Fibroblast of pulmonary artery (primary cell): ENCODE data around the gene SH3BGR.
"Not testable (repeated sequence)": the region's sequence is repeated elsewhere in the genome, so short reads cannot be mapped to it uniquely, and the experiment has no call there.

ENCODE experiments used
- DNase-seq: peaks from one replicate; pipeline ENCODE4 v3.0.0-alpha.2; 2010; ENCODE audit warnings: low read depth
- H3K4me3 ChIP-seq: replicated peaks from 2 replicates; pipeline ENCODE4 v1.5.1; 2011; ENCODE audit warnings: low read depth, mild to moderate bottlenecking, control low read depth, low read length, moderate library complexity
- TF ChIP-seq, protein P1 (sequence below): IDR thresholded peaks from 2 replicates; pipeline ENCODE4 v1.5.1; 2011; ENCODE audit warnings: mild to moderate bottlenecking, control low read depth, low read length, inconsistent platforms; ENCODE audit errors: missing control alignments

Gene SH3BGR

DNA sequence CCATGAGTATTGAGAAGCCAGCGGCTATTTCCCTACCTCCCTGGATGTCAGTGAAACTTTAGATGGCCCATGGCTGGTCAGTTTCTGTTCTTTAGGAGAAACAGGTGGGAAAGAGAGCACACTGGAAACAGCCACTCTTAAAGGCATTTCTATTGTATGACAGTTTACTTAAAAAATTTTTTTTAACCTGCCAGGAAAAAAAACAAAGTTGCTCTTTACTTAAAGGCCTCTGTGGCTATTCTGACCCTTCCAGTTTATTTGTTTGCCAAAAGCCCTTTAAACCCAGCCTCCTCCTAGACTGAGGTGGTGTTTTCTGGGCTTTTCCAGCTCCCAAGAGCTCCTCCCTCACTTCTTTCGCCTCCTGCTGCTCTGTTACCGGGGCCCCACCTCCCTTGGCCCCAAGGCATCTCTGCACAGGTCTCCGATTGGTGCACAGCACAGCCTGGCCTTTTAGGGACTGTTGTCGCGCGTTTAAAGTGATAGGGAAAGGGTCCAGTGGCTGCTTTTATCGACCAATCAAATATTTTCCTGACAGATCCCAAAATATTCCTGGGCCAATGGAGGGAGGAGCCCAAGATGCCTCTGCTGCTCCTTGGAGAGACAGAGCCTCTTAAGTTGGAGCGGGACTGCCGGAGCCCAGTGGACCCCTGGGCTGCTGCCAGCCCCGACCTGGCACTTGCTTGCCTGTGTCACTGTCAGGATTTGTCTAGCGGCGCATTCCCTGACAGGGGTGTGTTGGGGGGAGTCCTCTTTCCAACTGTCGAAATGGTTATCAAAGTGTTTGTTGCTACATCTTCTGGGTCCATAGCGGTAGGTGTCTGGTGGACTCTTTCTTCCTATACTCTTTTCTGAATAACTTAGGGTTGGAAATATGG is at the start of gene SH3BGR:
SH3BGR (plus strand) TSS at position 639 of the 875 bp plus-strand sequence; CDS start at position 766, 127 bp downstream.
- H3K4me3 ChIP-seq = peak within 1 kb of the TSS; percentile 38
- DNase-seq = peak; percentile 40
- TF ChIP-seq, protein P1, sequence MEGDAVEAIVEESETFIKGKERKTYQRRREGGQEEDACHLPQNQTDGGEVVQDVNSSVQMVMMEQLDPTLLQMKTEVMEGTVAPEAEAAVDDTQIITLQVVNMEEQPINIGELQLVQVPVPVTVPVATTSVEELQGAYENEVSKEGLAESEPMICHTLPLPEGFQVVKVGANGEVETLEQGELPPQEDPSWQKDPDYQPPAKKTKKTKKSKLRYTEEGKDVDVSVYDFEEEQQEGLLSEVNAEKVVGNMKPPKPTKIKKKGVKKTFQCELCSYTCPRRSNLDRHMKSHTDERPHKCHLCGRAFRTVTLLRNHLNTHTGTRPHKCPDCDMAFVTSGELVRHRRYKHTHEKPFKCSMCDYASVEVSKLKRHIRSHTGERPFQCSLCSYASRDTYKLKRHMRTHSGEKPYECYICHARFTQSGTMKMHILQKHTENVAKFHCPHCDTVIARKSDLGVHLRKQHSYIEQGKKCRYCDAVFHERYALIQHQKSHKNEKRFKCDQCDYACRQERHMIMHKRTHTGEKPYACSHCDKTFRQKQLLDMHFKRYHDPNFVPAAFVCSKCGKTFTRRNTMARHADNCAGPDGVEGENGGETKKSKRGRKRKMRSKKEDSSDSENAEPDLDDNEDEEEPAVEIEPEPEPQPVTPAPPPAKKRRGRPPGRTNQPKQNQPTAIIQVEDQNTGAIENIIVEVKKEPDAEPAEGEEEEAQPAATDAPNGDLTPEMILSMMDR = no peak

DNA sequence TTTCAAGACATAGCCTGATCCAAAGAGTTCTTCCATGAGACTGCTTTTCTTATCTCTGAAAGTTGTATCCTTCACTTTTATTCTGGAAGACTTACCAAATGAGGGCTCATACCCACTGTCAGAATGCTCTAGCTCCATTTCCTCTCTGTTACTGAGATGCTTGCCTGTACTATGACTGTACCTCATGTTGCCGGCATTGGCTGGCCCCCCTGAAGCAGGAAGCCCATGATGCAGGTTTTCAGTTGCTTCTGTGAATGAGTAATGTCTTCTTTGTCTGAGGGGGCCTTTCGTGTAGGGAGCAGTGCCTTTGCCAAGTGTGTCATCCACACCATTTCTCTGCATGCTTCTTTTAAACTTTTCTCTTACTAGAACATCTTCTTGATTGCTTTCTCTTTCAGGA is 45.7 kb upstream of the SH3BGR start:
- TF ChIP-seq, protein P1 = no peak
- no peak for DNase-seq
- H3K4me3 ChIP-seq = no peak overlapping the region

DNA sequence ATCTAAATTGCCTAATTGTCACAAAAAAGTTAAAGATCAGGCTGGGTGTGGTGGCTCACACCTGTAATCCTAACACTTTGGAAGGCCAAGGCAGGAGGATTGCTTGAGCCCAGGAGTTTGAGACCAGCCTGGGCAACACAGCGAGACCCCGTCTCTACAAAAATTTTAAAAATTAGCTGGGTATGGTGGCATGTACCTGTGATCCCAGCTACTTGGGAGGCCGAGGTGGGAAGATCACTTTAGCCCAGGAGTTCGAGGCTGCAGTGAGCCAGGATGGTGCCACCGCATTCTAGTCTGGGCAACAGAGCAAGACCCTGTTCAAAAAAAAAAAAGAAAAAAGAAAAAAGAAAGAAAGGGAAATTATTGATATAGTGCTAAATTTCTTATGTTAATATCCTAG is 32.6 kb upstream of the SH3BGR start:
- not testable (repeated sequence) for H3K4me3 ChIP-seq, DNase-seq

DNA sequence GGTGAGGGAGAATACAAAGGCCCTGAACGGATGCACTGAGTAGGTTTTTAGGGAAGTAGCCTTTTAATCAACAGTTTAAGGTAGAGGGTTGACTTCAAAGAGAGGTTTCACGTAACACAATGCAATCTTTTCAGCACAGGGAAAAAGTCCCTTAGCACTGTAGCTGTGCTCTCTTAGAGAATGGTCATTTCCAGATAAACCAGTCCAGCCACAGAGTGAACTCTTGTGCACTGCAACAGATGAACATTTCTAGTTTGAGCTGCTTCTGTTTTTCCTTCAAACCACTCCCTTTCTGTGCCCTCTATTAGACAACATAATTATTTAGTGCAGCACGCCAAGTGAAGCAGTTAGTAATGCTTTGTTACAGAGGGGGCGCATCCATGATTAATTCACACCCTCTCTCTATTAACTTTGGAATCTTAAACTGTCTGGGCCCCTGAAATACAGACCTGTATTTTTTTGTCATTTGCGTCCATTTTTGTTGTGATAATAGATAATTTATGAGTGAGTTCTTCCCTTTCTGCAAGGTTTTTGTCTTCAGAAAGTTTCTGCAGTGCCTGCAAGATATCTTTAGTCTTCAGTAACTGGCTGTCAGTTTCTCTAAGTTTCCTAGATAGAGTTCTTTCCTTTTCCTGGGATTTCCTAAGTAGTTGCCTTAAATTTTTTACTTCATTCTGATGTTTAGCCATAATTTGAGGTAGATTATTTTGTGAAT is 29.1 kb upstream of the SH3BGR start:
- TF ChIP-seq, protein P1 = no peak
- DNase-seq = no peak
- H3K4me3 ChIP-seq = no peak overlapping the region

DNA sequence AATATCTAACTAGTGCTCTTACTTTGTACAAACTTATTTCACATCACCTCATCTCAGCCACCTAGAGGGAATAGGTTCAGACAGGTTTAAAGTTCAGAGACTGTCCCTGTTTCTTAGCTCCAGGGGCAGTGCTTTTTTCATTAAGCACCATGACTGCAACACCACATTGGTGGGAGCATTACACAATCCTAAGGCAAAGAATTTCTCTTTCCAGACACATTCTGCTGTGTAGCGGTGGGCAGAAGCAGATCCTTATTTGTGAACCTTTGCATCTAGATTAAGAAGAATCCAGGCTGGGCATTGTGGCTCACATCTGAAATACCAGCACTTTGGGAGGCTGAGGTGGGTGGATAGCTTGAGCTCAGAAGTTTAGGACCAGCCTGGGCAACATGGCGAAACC is 22.3 kb upstream of the SH3BGR start:
- DNase-seq = no peak
- TF ChIP-seq, protein P1 = no peak

DNA sequence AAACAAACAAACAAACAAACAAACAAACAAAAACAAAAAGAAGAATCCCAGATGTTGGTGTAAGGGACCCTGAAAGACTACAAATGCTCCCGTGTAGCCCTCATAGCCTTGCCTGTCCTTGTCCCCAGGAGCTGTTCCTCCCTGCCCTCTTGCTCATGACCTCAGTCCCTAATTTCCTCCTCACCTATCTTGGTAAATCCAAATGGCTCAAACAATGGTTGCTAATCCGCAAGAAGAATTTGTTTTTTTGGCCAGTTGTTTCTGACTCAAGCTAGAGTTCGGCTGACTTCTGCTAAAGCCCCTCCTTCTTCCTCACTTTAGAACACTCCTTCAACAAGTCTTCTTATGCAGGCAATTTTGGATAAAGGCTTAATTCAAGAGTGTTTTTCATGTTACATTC is 21.8 kb upstream of the SH3BGR start:
- DNase-seq = no peak
- TF ChIP-seq, protein P1 = no peak
- H3K4me3 ChIP-seq = no peak overlapping the region

More for the DNA sequence above, 22.3 kb upstream of the SH3BGR start:
- no peak overlapping the region for H3K4me3 ChIP-seq

DNA sequence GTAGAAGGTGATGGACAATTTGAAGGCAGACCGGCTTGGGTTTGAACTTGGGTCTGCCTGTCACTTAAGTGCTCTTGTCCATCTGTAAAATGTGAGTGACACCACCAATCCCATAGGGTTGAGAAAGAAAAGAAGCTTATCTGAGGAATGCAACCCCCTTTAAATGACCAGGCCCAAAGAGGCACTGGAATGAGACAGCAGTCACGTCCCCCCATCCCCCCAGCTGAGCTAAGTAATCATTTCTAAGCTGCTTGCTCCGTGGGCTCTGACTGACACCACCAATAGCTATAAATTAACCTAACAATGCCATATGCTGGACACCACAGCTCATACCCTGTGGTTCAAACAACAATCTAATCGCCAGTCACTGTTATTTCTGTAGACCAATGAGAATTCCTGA is 21.3 kb upstream of the SH3BGR start:
- DNase-seq = no peak
- TF ChIP-seq, protein P1 = no peak
- H3K4me3 ChIP-seq = no peak overlapping the region
